Karpas-422 (cell line): ENCODE results near the gene MRPL43. TPM values are rescaled to one million over a fixed set of nuclear protein-coding genes. Genes with fewer than 3 reads are reported as not detected.

Source experiments
- DNase-seq: peaks from one replicate; pipeline ENCODE4 v3.0.0-alpha.2; 2015
- H2AFZ ChIP-seq: fragments of 200-600 bp; sonication (generic); 2 replicates; pipeline ENCODE4 v1.6.1; 2014; ENCODE audit warnings: antibody characterized with exemption, low read length, mixed read lengths
- H3K27ac ChIP-seq: fragments of 200-600 bp; sonication (generic); 2 replicates; pipeline ENCODE4 v1.5.1; 2014; ENCODE audit warnings: mild to moderate bottlenecking, low read length, moderate library complexity
- H3K27me3 ChIP-seq: fragments of 200-600 bp; sonication (generic); 2 replicates; pipeline ENCODE4 v1.6.1; 2014; ENCODE audit warnings: low read length, mixed read lengths
- H3K36me3 ChIP-seq: fragments of 200-600 bp; sonication (generic); 2 replicates; pipeline ENCODE4 v1.6.1; 2014; ENCODE audit warnings: low read length, mixed read lengths; ENCODE audit not compliant: insufficient read depth
- H3K4me1 ChIP-seq: fragments of 200-600 bp; sonication (generic); 2 replicates; pipeline ENCODE4 v1.6.1; 2014; ENCODE audit warnings: mild to moderate bottlenecking, low read length, mixed read lengths
- H3K4me2 ChIP-seq: fragments of 200-600 bp; sonication (generic); 2 replicates; pipeline ENCODE4 v1.6.1; 2014; ENCODE audit warnings: low read length, low read depth, mild to moderate bottlenecking; ENCODE audit not compliant: poor library complexity, severe bottlenecking
- H3K4me3 ChIP-seq: fragments of 200-600 bp; sonication (generic); 2 replicates; pipeline ENCODE4 v1.5.1; 2014; ENCODE audit warnings: mild to moderate bottlenecking, antibody characterized with exemption, low read length, mixed read lengths
- H3K79me2 ChIP-seq: fragments of 200-600 bp; sonication (generic); 2 replicates; pipeline ENCODE4 v1.6.1; 2014; ENCODE audit warnings: mild to moderate bottlenecking, low read length, mixed read lengths
- H3K9ac ChIP-seq: fragments of 200-600 bp; sonication (generic); 2 replicates; pipeline ENCODE4 v1.6.0; 2014; ENCODE audit warnings: low read length
- H3K9me2 ChIP-seq: fragments of 200-600 bp; sonication (generic), shearing (Covaris generic); replicated peaks from 2 replicates; pipeline ENCODE4 v1.6.0; 2014; ENCODE audit warnings: mild to moderate bottlenecking, low read length, moderate library complexity; ENCODE audit not compliant: insufficient read depth
- H3K9me3 ChIP-seq: fragments of 300-700, 200-600 bp; sonication (generic); 2 replicates; pipeline ENCODE4 v1.6.1; 2014; ENCODE audit warnings: low read length, mixed read lengths
- H4K20me1 ChIP-seq: fragments of 200-600 bp; sonication (generic); 2 replicates; pipeline ENCODE4 v1.6.1; 2014; ENCODE audit warnings: mild to moderate bottlenecking, antibody characterized with exemption, low read length, low read depth; ENCODE audit not compliant: insufficient read depth
- total RNA-seq: library from RNA; depleted of rRNA; stranded (reverse); fragments of >200 nt; shearing (Covaris generic); gene quantifications from 2 replicates; pipeline ENCODE4 v1.2.3, GENCODE V29; 2014; ENCODE audit warnings: low replicate concordance

Gene MRPL43
- total RNA-seq, 1 experiment from 2014 or later = 86.3 TPM

- DNase-seq = peak; percentile 88
- Histone ChIP-seq H2AFZ (peak overlapping the region; percentile 91), H3K4me3 (peak overlapping the region; percentile 94), H3K27me3 (no peaks in the 10 kb centered on the region), H3K9me3 (no peaks in the 10 kb centered on the region), H3K4me1 (peaks cover 21% of the 10 kb centered on the region), H3K36me3 (no peaks in the 10 kb centered on the region), H3K4me2 (peak overlapping the region; percentile 89), H3K27ac (peak overlapping the region; percentile 82), H3K9ac (peak overlapping the region; percentile 93), H4K20me1 (no peaks in the 10 kb centered on the region), H3K9me2 (no peaks in the 10 kb centered on the region), H3K79me2 (peaks cover 12% of the 10 kb centered on the region)
Observed at GRCh38 chr10:100997360-100998182, 10.3 kb upstream of the MRPL43 start.

- H3K4me1 ChIP-seq = peaks cover 21% of the 10 kb centered on the region
- H3K4me2 ChIP-seq = peak overlapping the region; percentile 89
- DNase-seq = peak; percentile 78
- no peaks in the 10 kb centered on the region for H3K27me3 ChIP-seq
- no peaks in the 10 kb centered on the region for H3K36me3 ChIP-seq
- peak overlapping the region; percentile 93 for H3K9ac ChIP-seq
- H3K79me2 ChIP-seq = peaks cover 12% of the 10 kb centered on the region
- H3K9me2 ChIP-seq = no peaks in the 10 kb centered on the region
- peak overlapping the region; percentile 91 for H2AFZ ChIP-seq
- H3K9me3 ChIP-seq = no peaks in the 10 kb centered on the region
- H3K4me3 ChIP-seq = peak overlapping the region; percentile 94
- no peaks in the 10 kb centered on the region for H4K20me1 ChIP-seq
- peak overlapping the region; percentile 82 for H3K27ac ChIP-seq
Observed at GRCh38 chr10:100996678-100997359, 9.5 kb upstream of the MRPL43 start.

GRCh38 chr10:100995181-100995580, 7.9 kb upstream of the MRPL43 start:
- peak; percentile 41 for DNase-seq
- no peaks in the 10 kb centered on the region for H3K9me3 ChIP-seq
- H3K9me2 ChIP-seq = no peaks in the 10 kb centered on the region
- H3K27ac ChIP-seq = no peak overlapping the region
- H3K36me3 ChIP-seq = peaks cover 12% of the 10 kb centered on the region; the same call in 1 of the 2 replicates
- H2AFZ ChIP-seq = no peak overlapping the region
- H3K4me3 ChIP-seq = no peak overlapping the region
- peaks cover 21% of the 10 kb centered on the region for H3K4me1 ChIP-seq
- H3K9ac ChIP-seq = no peak overlapping the region
- H3K27me3 ChIP-seq = no peaks in the 10 kb centered on the region
- H4K20me1 ChIP-seq = peaks cover 6% of the 10 kb centered on the region; the same call in 1 of the 2 replicates
- H3K79me2 ChIP-seq = peaks cover 8% of the 10 kb centered on the region
- no peak overlapping the region for H3K4me2 ChIP-seq

- H3K27ac ChIP-seq = no peak overlapping the region
Observed at GRCh38 chr10:100993986-100994708, 6.8 kb upstream of the MRPL43 start.

GRCh38 chr10:100989088-100989487, 1.8 kb upstream of the MRPL43 start:
- no peak for DNase-seq
- Histone ChIP-seq H3K4me2 (peak overlapping the region; percentile 89), H3K36me3 (peaks cover 29% of the 10 kb centered on the region; the same call in 1 of the 2 replicates), H3K79me2 (peaks cover 46% of the 10 kb centered on the region), H4K20me1 (peaks cover 17% of the 10 kb centered on the region), H2AFZ (no peak overlapping the region), H3K27me3 (no peaks in the 10 kb centered on the region), H3K9ac (no peak overlapping the region), H3K9me3 (no peaks in the 10 kb centered on the region), H3K4me3 (peak overlapping the region; percentile 94; the same call in 1 of the 2 replicates), H3K4me1 (peaks cover 32% of the 10 kb centered on the region), H3K9me2 (no peaks in the 10 kb centered on the region), H3K27ac (no peak overlapping the region)

More at GRCh38 chr10:100993986-100994708, 6.8 kb upstream of the MRPL43 start:
- Histone ChIP-seq H4K20me1 (peaks cover 10% of the 10 kb centered on the region; the same call in 1 of the 2 replicates), H3K9me2 (no peaks in the 10 kb centered on the region), H3K4me2 (no peak overlapping the region), H3K9ac (no peak overlapping the region), H3K9me3 (no peaks in the 10 kb centered on the region), H3K79me2 (peaks cover 12% of the 10 kb centered on the region), H2AFZ (no peak overlapping the region), H3K4me1 (peaks cover 28% of the 10 kb centered on the region), H3K27me3 (no peaks in the 10 kb centered on the region), H3K4me3 (no peak overlapping the region), H3K36me3 (peaks cover 21% of the 10 kb centered on the region; the same call in 1 of the 2 replicates)
- peak; percentile 55 for DNase-seq

- peaks cover 32% of the 10 kb centered on the region for H3K4me1 ChIP-seq
- no peak overlapping the region for H2AFZ ChIP-seq
- H3K36me3 ChIP-seq = peaks cover 29% of the 10 kb centered on the region; the same call in 1 of the 2 replicates
- peaks cover 17% of the 10 kb centered on the region for H4K20me1 ChIP-seq
- H3K4me3 ChIP-seq = peak overlapping the region; percentile 94
- H3K79me2 ChIP-seq = peaks cover 46% of the 10 kb centered on the region
- no peak for DNase-seq
- peak overlapping the region; percentile 89 for H3K4me2 ChIP-seq
- H3K27ac ChIP-seq = peak overlapping the region; percentile 46; the same call in 1 of the 2 replicates
- no peaks in the 10 kb centered on the region for H3K9me3 ChIP-seq
- H3K9me2 ChIP-seq = no peaks in the 10 kb centered on the region
- no peaks in the 10 kb centered on the region for H3K27me3 ChIP-seq
- H3K9ac ChIP-seq = peak overlapping the region; percentile 85
Observed at GRCh38 chr10:100988166-100988565, 869 bp upstream of the MRPL43 start.

- Histone ChIP-seq H3K9ac (peak overlapping the region; percentile 85), H3K27ac (peak overlapping the region; percentile 46; the same call in 1 of the 2 replicates), H4K20me1 (peaks cover 17% of the 10 kb centered on the region), H3K4me3 (peak overlapping the region; percentile 94), H3K4me1 (peaks cover 32% of the 10 kb centered on the region), H3K9me2 (no peaks in the 10 kb centered on the region), H3K36me3 (peaks cover 29% of the 10 kb centered on the region; the same call in 1 of the 2 replicates), H3K27me3 (no peaks in the 10 kb centered on the region), H3K4me2 (peak overlapping the region; percentile 89), H2AFZ (no peak overlapping the region), H3K9me3 (no peaks in the 10 kb centered on the region), H3K79me2 (peaks cover 46% of the 10 kb centered on the region)
- no peak for DNase-seq
Observed at GRCh38 chr10:100987685-100988049, 370 bp upstream of the MRPL43 start.
